22Rv1 (cell line): ENCODE results near the gene UNC5CL.

ENCODE experiments used
- H3K27ac ChIP-seq: fragments of 450-650 bp; 2 replicates; pipeline ENCODE4 v1.5.1; 2017
- CTCF ChIP-seq: fragments of 450-650 bp; IDR thresholded peaks from 2 replicates; pipeline ENCODE4 v1.5.1; 2017; ENCODE audit warnings: mild to moderate bottlenecking
- ZFX ChIP-seq: fragments of 450-650 bp; IDR thresholded peaks from 2 replicates; pipeline ENCODE4 v1.6.1; 2017; ENCODE audit warnings: antibody characterized with exemption, borderline replicate concordance

The UNC5CL gene

GRCh38 chr6:41051873-41052272 is 12.9 kb upstream of the UNC5CL start:
- TF ChIP-seq ZFX (no peak), CTCF (no peak)
- no peak overlapping the region for H3K27ac ChIP-seq

GRCh38 chr6:41050536-41050935 is 11.5 kb upstream of the UNC5CL start:
- TF ChIP-seq CTCF (no peak), ZFX (no peak)
- no peak overlapping the region for H3K27ac ChIP-seq

- TF ChIP-seq ZFX (no peak), CTCF (no peak)
- H3K27ac ChIP-seq: no peak overlapping the region
Observed at GRCh38 chr6:41049955-41050354, 10.9 kb upstream of the UNC5CL start.

GRCh38 chr6:41049521-41049920 is 10.5 kb upstream of the UNC5CL start:
- TF ChIP-seq ZFX (no peak), CTCF (no peak)
- H3K27ac ChIP-seq: no peak overlapping the region

- TF ChIP-seq CTCF (no peak), ZFX (no peak)
- H3K27ac ChIP-seq: no peak overlapping the region
Observed at GRCh38 chr6:41047745-41048732, 9.0 kb upstream of the UNC5CL start.

GRCh38 chr6:41047306-41047705 is 8.3 kb upstream of the UNC5CL start:
- TF ChIP-seq ZFX (no peak), CTCF (no peak)
- H3K27ac ChIP-seq: no peak overlapping the region

GRCh38 chr6:41046084-41046483 is 7.1 kb upstream of the UNC5CL start:
- TF ChIP-seq ZFX (no peak), CTCF (no peak)
- no peak overlapping the region for H3K27ac ChIP-seq
